Neural progenitor cell (in vitro differentiated cells): ENCODE measurements around the gene CPEB2.

Experiments used
- CTCF ChIP-seq: fragments of 200-600 bp; sonication (generic); IDR thresholded peaks from 2 replicates; pipeline ENCODE4 v1.5.1; 2017; ENCODE audit warnings: antibody characterized with exemption, mild to moderate bottlenecking
- EZH2 ChIP-seq: fragments of 200-600 bp; sonication (generic); IDR thresholded peaks from 2 replicates; pipeline ENCODE4 v1.6.1; 2017; ENCODE audit warnings: antibody characterized with exemption, mild to moderate bottlenecking, moderate library complexity
- EZH2phosphoT487 ChIP-seq: fragments of 200-600 bp; sonication (generic); IDR thresholded peaks from 2 replicates; pipeline ENCODE4 v1.6.1; 2017; ENCODE audit warnings: antibody characterized with exemption

GRCh38 chr4:15027921-15028435, 25.7 kb downstream of the CPEB2 start:
- no peak for TF ChIP-seq CTCF
- TF ChIP-seq EZH2phosphoT487 = no peak
- TF ChIP-seq EZH2 = no peak
